Left lung (tissue), 8 donors: ENCODE measurements around the gene MRGPRX3. TPM values are rescaled to one million over a fixed set of nuclear protein-coding genes. Genes with fewer than 3 reads are reported as not detected.

Experiments used
- polyA plus RNA-seq, 6 donors: library from polyadenylated mRNA; unstranded; fragments of 120-200 nt; gene quantifications; one replicate each; pipeline ENCODE4 v1.2.1, GENCODE V29; 2013; ENCODE audit not compliant: insufficient read length in 6 of 6
- total RNA-seq, 2 donors: library from RNA; stranded (reverse); fragmentation: NEBNext Ultra II Directional; extraction: Animal tissue kit (Norgen Biotek cat#: 25700); gene quantifications; one replicate each; pipeline ENCODE4 v1.2.1, GENCODE V29; 2021
- donor health status: DM: no; HTN: yes; CAD: no.
- donor health status: DM: no; HTN: no; CAD: no.

The MRGPRX3 gene
- total and polyA plus RNA-seq, 8 donors = 0.15 to 0.21 TPM; not detected in 6

Other genes with a start within 250 kb of the MRGPRX3 start
- gene SERGEF, start 119.5 kb upstream of the MRGPRX3 start, total RNA-seq = 10 to 100 TPM; 25.4 to 26.1 TPM
- 10 to 100 TPM; 16.2 to 21.4 (median 18.9) TPM for gene SERGEF, start 119.5 kb upstream of the MRGPRX3 start, polyA plus RNA-seq
- under 1 TPM; 0.26 TPM for gene TPH1, start 86.3 kb upstream of the MRGPRX3 start, total RNA-seq
- gene TPH1, start 86.3 kb upstream of the MRGPRX3 start, polyA plus RNA-seq = 1 to 10 TPM; 1.6 to 3.1 (median 2.4) TPM
- gene SAAL1, start 26.5 kb upstream of the MRGPRX3 start, total RNA-seq = 10 to 100 TPM in 1 of 2 donors, 1 to 10 TPM in 1; 9.5 to 13.7 TPM
- gene SAAL1, start 26.5 kb upstream of the MRGPRX3 start, polyA plus RNA-seq = 10 to 100 TPM; 33.9 to 48.3 (median 37.5) TPM
- not detected for gene MRGPRX4, start 40.3 kb downstream of the MRGPRX3 start, total RNA-seq
- gene MRGPRX4, start 40.3 kb downstream of the MRGPRX3 start, polyA plus RNA-seq = not detected
- 1 to 10 TPM in 1 of 2 donors, not detected in 1; 3.7 TPM for gene SAA4, start 104.2 kb downstream of the MRGPRX3 start, total RNA-seq
- not detected for gene SAA4, start 104.2 kb downstream of the MRGPRX3 start, polyA plus RNA-seq
- gene SAA2, start 116.1 kb downstream of the MRGPRX3 start, total RNA-seq = 10 to 100 TPM in 1 of 2 donors, under 1 TPM in 1; 0.38 to 92.5 TPM
- under 1 TPM in 3 of 6 donors, not detected in 3; 0.20 to 0.23 (median 0.22) TPM for gene SAA2, start 116.1 kb downstream of the MRGPRX3 start, polyA plus RNA-seq
- gene SAA1, start 133.7 kb downstream of the MRGPRX3 start, total RNA-seq = 100 to 1,000 TPM in 1 of 2 donors, under 1 TPM in 1; 0.58 to 194 TPM
- gene SAA1, start 133.7 kb downstream of the MRGPRX3 start, polyA plus RNA-seq = not detected
- 10 to 100 TPM; 23.8 to 25.3 TPM for gene HPS5, start 189.6 kb downstream of the MRGPRX3 start, total RNA-seq
- gene HPS5, start 189.6 kb downstream of the MRGPRX3 start, polyA plus RNA-seq = 10 to 100 TPM; 19.4 to 25.2 (median 21.4) TPM
- gene GTF2H1, start 190.0 kb downstream of the MRGPRX3 start, total RNA-seq = 10 to 100 TPM; 30.6 to 41.3 TPM
- 10 to 100 TPM; 58.8 to 73.3 (median 65.0) TPM for gene GTF2H1, start 190.0 kb downstream of the MRGPRX3 start, polyA plus RNA-seq